ENCODE data around the gene SCARF2. TPM values are rescaled to one million over a fixed set of nuclear protein-coding genes. Genes with fewer than 3 reads are reported as not detected.
A peak's percentile ranks its signal among the peaks of the same experiment; 100 is the strongest.

Gene SCARF2
- total and polyA plus RNA-seq, 2 donors (not counting 1 experiment from before 2014, with no cell fraction given) = 0.86 to 1.3 TPM

- intact Hi-C loops (cut with micrococcal nuclease) = loop anchor here (2.0 kb wide), 1 partner anchor 67 kb away; no protein-coding TSS in a partner anchor
- Histone ChIP-seq H3K4me3 (ENCODE audit: control extremely low read depth in 1 of 5, extremely low read depth in 1 of 5, insufficient read depth in 1 of 5, low read depth in 2 of 5, low read length in 4 of 5) (no peak overlapping the region), H4K20me1 (ENCODE audit: control insufficient read depth, insufficient read depth, low read length, poor library complexity, severe bottlenecking) (no peaks in the 10 kb centered on the region), H3K27me3 (replicated peaks in 1 of 4; ENCODE audit: control extremely low read depth in 1 of 4, control insufficient read depth in 3 of 4, insufficient read depth in 4 of 4, low read length in 3 of 4) (no peaks in the 10 kb centered on the region), H3K36me3 (replicated peaks in 1 of 2; ENCODE audit: control extremely low read depth in 1 of 2, control insufficient read depth in 1 of 2, extremely low read depth in 1 of 2, insufficient read depth in 2 of 2, low read length in 1 of 2) (no peaks in the 10 kb centered on the region), H3K27ac (ENCODE audit: low read length in 2 of 2) (no peak overlapping the region), H3K9ac (ENCODE audit: low read length) (no peak overlapping the region), H3K79me2 (ENCODE audit: control insufficient read depth, insufficient read depth, low read length) (peaks cover 19% of the 10 kb centered on the region), H3K4me1 (ENCODE audit: control insufficient read depth in 2 of 2, insufficient read depth in 2 of 2, low read length in 2 of 2) (peaks cover 10 to 19% of the 10 kb centered on the region in 2 donors), H3K9me3 (ENCODE audit: control extremely low read depth in 1 of 3, control insufficient read depth in 2 of 3, insufficient read depth in 1 of 3, low read length in 2 of 3) (no peaks in the 10 kb centered on the region), H3K4me2 (replicated peaks; ENCODE audit: low read depth, low read length, poor library complexity, severe bottlenecking) (peak overlapping the region; percentile 89), H2AFZ (ENCODE audit: insufficient read depth, low read depth, low read length, poor library complexity, severe bottlenecking) (no peak overlapping the region)
- TF ChIP-seq EZH2 (IDR thresholded peaks at IDR 0.05; ENCODE audit: borderline replicate concordance, insufficient read depth, low read depth, low read length, poor library complexity, severe bottlenecking) (no peak), CTCF (IDR thresholded peaks at IDR 0.05) (no peak)
- CTCF ChIA-PET = interaction anchor here (1.4 kb wide), 1 partner anchor 23 kb away, joined by 6 read pairs; no protein-coding TSS in a partner anchor
- H3K27ac Mint-ChIP-seq = peak overlapping the region; percentile 70
- DNase-seq (no peak), ATAC-seq (ENCODE audit: low read depth) (no peak)
- WGBS (ENCODE audit: insufficient coverage) = 90% methylated on average over 19 of the region's 20 CpGs
- no peaks in the 10 kb centered on the region for H3K9me3 Mint-ChIP-seq (ENCODE audit: insufficient read depth)
- H3K27me3 Mint-ChIP-seq = no peaks in the 10 kb centered on the region
- peak overlapping the region; percentile 97 for H3K4me3 Mint-ChIP-seq
- peaks cover 29% of the 10 kb centered on the region for H3K4me1 Mint-ChIP-seq
- POLR2A ChIA-PET = no interaction called here
Measured at GRCh38 chr22:20395181-20395906, 42.3 kb downstream of the SCARF2 start.

All from B cell (primary cell).